Astrocyte (in vitro differentiated cells and primary cell): Measurements from ENCODE around the gene PFKFB2.

Experiments
- EZH2 ChIP-seq: IDR thresholded peaks from 2 replicates; pipeline ENCODE4 v1.6.1; 2012; ENCODE audit warnings: mild to moderate bottlenecking, low read length, inconsistent platforms; ENCODE audit not compliant: insufficient read depth
- TF ChIP-seq, protein P1 (sequence below): IDR thresholded peaks from 2 replicates; pipeline ENCODE4 v1.5.1; 2011; ENCODE audit warnings: low read depth, mild to moderate bottlenecking, inconsistent platforms, low read length, moderate library complexity; ENCODE audit not compliant: insufficient read depth

DNA sequence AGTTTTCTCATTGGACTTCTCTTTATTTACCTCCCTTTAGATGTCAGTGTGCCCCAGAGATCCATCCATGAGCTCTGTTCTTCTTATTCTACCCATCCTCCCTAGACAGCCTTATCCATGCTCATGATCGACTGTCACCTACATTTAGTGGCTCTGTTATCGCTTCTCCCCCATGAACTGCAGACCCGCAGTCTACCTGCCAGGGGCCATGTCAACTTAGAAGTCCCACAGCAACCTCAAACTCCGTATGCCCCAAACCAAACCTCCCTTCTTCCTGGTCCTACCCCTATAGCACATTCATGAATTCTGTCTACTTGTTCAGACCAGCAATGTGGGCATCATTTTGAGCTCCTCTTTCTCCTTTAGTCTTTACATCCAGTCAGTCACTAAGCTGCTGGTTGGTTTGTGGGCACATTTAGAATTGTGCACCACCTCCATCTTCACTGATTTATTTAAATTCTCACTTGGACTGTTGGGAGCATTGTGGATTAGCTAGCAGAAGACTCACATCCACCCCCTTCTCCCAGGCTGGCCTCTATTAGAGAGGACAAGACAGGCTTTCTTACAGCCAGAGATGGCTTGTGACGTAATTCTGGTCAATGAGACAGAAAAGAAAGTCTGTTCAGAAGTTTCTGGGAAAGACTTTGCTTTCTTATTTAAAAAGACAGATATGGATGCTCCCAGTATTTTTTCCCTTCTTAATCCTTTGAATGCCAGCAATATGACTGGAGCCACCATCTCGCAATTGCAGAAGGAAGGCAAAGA is 39.6 kb upstream of the PFKFB2 start:
- TF ChIP-seq, protein P1, sequence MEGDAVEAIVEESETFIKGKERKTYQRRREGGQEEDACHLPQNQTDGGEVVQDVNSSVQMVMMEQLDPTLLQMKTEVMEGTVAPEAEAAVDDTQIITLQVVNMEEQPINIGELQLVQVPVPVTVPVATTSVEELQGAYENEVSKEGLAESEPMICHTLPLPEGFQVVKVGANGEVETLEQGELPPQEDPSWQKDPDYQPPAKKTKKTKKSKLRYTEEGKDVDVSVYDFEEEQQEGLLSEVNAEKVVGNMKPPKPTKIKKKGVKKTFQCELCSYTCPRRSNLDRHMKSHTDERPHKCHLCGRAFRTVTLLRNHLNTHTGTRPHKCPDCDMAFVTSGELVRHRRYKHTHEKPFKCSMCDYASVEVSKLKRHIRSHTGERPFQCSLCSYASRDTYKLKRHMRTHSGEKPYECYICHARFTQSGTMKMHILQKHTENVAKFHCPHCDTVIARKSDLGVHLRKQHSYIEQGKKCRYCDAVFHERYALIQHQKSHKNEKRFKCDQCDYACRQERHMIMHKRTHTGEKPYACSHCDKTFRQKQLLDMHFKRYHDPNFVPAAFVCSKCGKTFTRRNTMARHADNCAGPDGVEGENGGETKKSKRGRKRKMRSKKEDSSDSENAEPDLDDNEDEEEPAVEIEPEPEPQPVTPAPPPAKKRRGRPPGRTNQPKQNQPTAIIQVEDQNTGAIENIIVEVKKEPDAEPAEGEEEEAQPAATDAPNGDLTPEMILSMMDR, result no peak
- no peak for TF ChIP-seq EZH2
